GM12878 (cell line): ENCODE results near the gene OLFML2A. TPM values are rescaled to one million over a fixed set of nuclear protein-coding genes. Genes with fewer than 3 reads are reported as not detected.

Source experiments
- ATAC-seq: fragments of 200-7000 bp; cut with Tn5 transposase; 3 replicates; pipeline ENCODE4 v1.9.1; 2020; ENCODE audit warnings: mild to moderate bottlenecking, moderate library complexity
- BruUV-seq: library from RNA; stranded (reverse); fragments of 400-500 nt; replicated peaks from 2 replicates; lab custom pipeline; 2021; lab: Mats Ljungman, UMichigan
- CTCF ChIA-PET: fragments of 300-600 bp; sonication (Branson Sonifier 250); formaldehyde crosslinking; extraction: SDS; loops from one replicate; lab custom pipeline; 2021; ENCODE audit warnings: inconsistent platforms; lab: Yijun Ruan, JAX
- POLR2A ChIA-PET: fragments of 350-600 bp; formaldehyde crosslinking; extraction: SDS; loops from one replicate; lab custom pipeline; 2021; ENCODE audit warnings: inconsistent platforms; lab: Charles Lee
- RAD21 ChIA-PET: fragments of 300-600 bp; sonication (Branson Sonifier 250); formaldehyde crosslinking; loops from one replicate; lab custom pipeline; 2023; ENCODE audit warnings: antibody characterized with exemption; ENCODE audit not compliant: unreplicated experiment; lab: Charles Lee
- SMC1A ChIA-PET: fragments of 300-600 bp; sonication (Branson Sonifier 250); formaldehyde crosslinking; loops from one replicate; lab custom pipeline; 2023; ENCODE audit not compliant: unreplicated experiment, uncharacterized antibody; lab: Charles Lee
- DNase-seq: peaks from one replicate; pipeline ENCODE4 v3.0.0-alpha.2; 2011; ENCODE audit warnings: low read depth, low spot score
- FAIRE-seq: peaks from 3 replicates; lab custom pipeline; 2011; peaks lifted over from hg19 to GRCh38; lab: Jason Lieb, UNC
- H2AFZ ChIP-seq: 2 replicates; pipeline ENCODE4 v1.6.0; 2011; ENCODE audit warnings: low read depth, low read length, control low read depth; ENCODE audit not compliant: control insufficient read depth
- H3K27ac ChIP-seq: 2 replicates; pipeline ENCODE4 v1.5.1; 2011; ENCODE audit warnings: control low read depth; ENCODE audit not compliant: control insufficient read depth, insufficient read depth
- H3K27me3 ChIP-seq, 2 experiments: replicated peaks in 1 of 2; 2 replicates each; pipeline versions ENCODE4 v1.6.0 to v1.6.1; 2011; ENCODE audit warnings: low read length in 1 of 2; ENCODE audit not compliant: control insufficient read depth in 2 of 2, insufficient read depth in 2 of 2
- H3K36me3 ChIP-seq, 2 experiments: 2 replicates each; pipeline ENCODE4 v1.5.1; 2011; ENCODE audit warnings: low read length in 1 of 2; ENCODE audit not compliant: control insufficient read depth in 2 of 2, insufficient read depth in 2 of 2
- H3K4me1 ChIP-seq: 2 replicates; pipeline ENCODE4 v1.6.1; 2011; ENCODE audit warnings: mild to moderate bottlenecking, low read length, moderate library complexity, mixed read lengths; ENCODE audit not compliant: control insufficient read depth, insufficient read depth
- H3K4me2 ChIP-seq: 2 replicates; pipeline ENCODE4 v1.6.0; 2011; ENCODE audit warnings: control low read depth; ENCODE audit not compliant: control insufficient read depth, insufficient read depth
- H3K4me3 ChIP-seq: fragments of 200-600 bp; sonication (generic); 2 replicates; pipeline ENCODE4 v1.5.1; 2016
- H3K79me2 ChIP-seq: 2 replicates; pipeline ENCODE4 v1.6.0; 2011; ENCODE audit warnings: low read length; ENCODE audit not compliant: control insufficient read depth, insufficient read depth
- H3K9ac ChIP-seq: 2 replicates; pipeline ENCODE4 v1.8.0; 2011; ENCODE audit warnings: low read length, control low read depth, mixed read lengths; ENCODE audit not compliant: control insufficient read depth, insufficient read depth
- H3K9me3 ChIP-seq: replicated peaks from 3 replicates; pipeline ENCODE4 v1.5.1; 2011; ENCODE audit warnings: mild to moderate bottlenecking, low read length; ENCODE audit not compliant: control insufficient read depth, insufficient read depth
- H4K20me1 ChIP-seq: 2 replicates; pipeline ENCODE4 v1.6.0; 2011; ENCODE audit not compliant: control insufficient read depth, insufficient read depth
- ATF7 ChIP-seq: fragments of 450-650 bp; IDR thresholded peaks from 2 replicates; pipeline ENCODE4 v1.6.1; 2016; ENCODE audit warnings: low read depth, mild to moderate bottlenecking
- BACH1 ChIP-seq: fragments of 450-650 bp; IDR thresholded peaks from 2 replicates; pipeline ENCODE4 v1.6.1; 2017; ENCODE audit warnings: mild to moderate bottlenecking, borderline replicate concordance
- CHD4 ChIP-seq: fragments of 200-600 bp; sonication (generic); IDR thresholded peaks from 2 replicates; pipeline ENCODE4 v1.6.1; 2016; ENCODE audit warnings: mild to moderate bottlenecking
- HDAC6 ChIP-seq: fragments of 200-600 bp; sonication (generic); IDR thresholded peaks from one replicate; pipeline ENCODE4 v1.8.0; 2017; ENCODE audit warnings: antibody characterized with exemption; ENCODE audit not compliant: unreplicated experiment
- KAT2A ChIP-seq: conservative IDR thresholded peaks from 2 replicates; pipeline ENCODE4 v1.6.1; 2011; ENCODE audit warnings: low read depth, low read length; ENCODE audit not compliant: control insufficient read depth
- LARP7 ChIP-seq: fragments of 450-650 bp; IDR thresholded peaks from 2 replicates; pipeline ENCODE4 v1.6.1; 2017; ENCODE audit warnings: mild to moderate bottlenecking
- NFYB ChIP-seq: IDR thresholded peaks from 2 replicates; pipeline ENCODE4 v1.6.1; 2011; ENCODE audit warnings: low read depth, mild to moderate bottlenecking, low read length, improper control_type of control experiment, moderate library complexity; ENCODE audit not compliant: insufficient read depth
- NRF1 ChIP-seq: conservative IDR thresholded peaks from 2 replicates; pipeline ENCODE4 v1.6.1; 2011; ENCODE audit warnings: mild to moderate bottlenecking, low read depth, low read length, improper control_type of control experiment
- RUNX3 ChIP-seq: IDR thresholded peaks from 2 replicates; pipeline ENCODE4 v1.6.1; 2012; ENCODE audit warnings: low read length, inconsistent platforms
- SMARCA5 ChIP-seq: fragments of 450-650 bp; IDR thresholded peaks from 2 replicates; pipeline ENCODE4 v1.6.1; 2017; ENCODE audit warnings: mild to moderate bottlenecking
- SRF ChIP-seq, 2 experiments: IDR thresholded peaks; 2 replicates each; pipeline ENCODE4 v1.6.1; 2011; ENCODE audit warnings: low read depth in 2 of 2, low read length in 2 of 2, mild to moderate bottlenecking in 1 of 2, moderate library complexity in 1 of 2
- TCF12 ChIP-seq: IDR thresholded peaks from 2 replicates; pipeline ENCODE4 v1.6.1; 2011; ENCODE audit warnings: low read depth, mild to moderate bottlenecking, low read length
- ZNF274 ChIP-seq: IDR thresholded peaks from one replicate; pipeline ENCODE4 v1.8.0; 2011; ENCODE audit not compliant: insufficient read length, insufficient read depth
- WGBS: methylation state at CpG from one replicate; pipeline ENCODE4 v1.1.6; 2016; ENCODE audit warnings: low lambda C conversion rate; ENCODE audit not compliant: insufficient replicate concordance, insufficient coverage; ENCODE audit errors: missing lambda C conversion rate; 5-methylcytosine and 5-hydroxymethylcytosine counted together
- in situ Hi-C: fragments of 300-500 bp; cut with MboI; formaldehyde crosslinking; loops from 9 replicates; pipeline ENCODE4 v1.14.3; 2018; ENCODE audit warnings: mixed read lengths
- intact Hi-C: fragments of 100-400 bp; cut with micrococcal nuclease; formaldehyde crosslinking; loops from one replicate; pipeline ENCODE4 v1.14.2; 2022; ENCODE audit not compliant: unreplicated experiment
- polyA plus RNA-seq, 11 experiments: library from polyadenylated mRNA; depleted of rRNA in 4 of 11; unstranded in 6 of 11; stranded (reverse) in 5 of 11; fragments of >200 nt; fragmentation: Nextera tagmentation in 4 of 11; fragmentation: Illumina TruSeq in 1 of 11; extraction: Ambion mirVana in 4 of 11; extraction: Trizol in 1 of 11; gene quantifications; 1 replicate in 1 of 11; 2 replicates in 10 of 11; pipeline versions ENCODE4 v1.2.1 to v1.2.3, GENCODE V29; 2011 to 2016; ENCODE audit warnings: inconsistent platforms in 2 of 11, missing spikeins in 2 of 11, low read depth in 1 of 11
- total RNA-seq, 4 experiments: library from RNA; depleted of rRNA in 3 of 4; stranded (reverse); fragments of >200 nt in 3 of 4; fragmentation: Illumina TruSeq in 1 of 4; extraction: Trizol in 1 of 4; gene quantifications; 2 replicates each; pipeline versions ENCODE4 v1.2.1 to v1.2.3, GENCODE V29; 2013 to 2021
- TF ChIP-seq, protein P1 (sequence below): fragments of 450-650 bp; formaldehyde crosslinking; IDR thresholded peaks from 2 replicates; pipeline ENCODE4 v1.4.0; 2022; ENCODE audit warnings: mild to moderate bottlenecking, moderate library complexity
- TF ChIP-seq, protein P2 (sequence below): IDR thresholded peaks from 2 replicates; pipeline ENCODE4 v1.6.1; 2012; ENCODE audit warnings: low read depth, low read length, improper control_type of control experiment

OLFML2A gene
- total and polyA plus RNA-seq, 10 of the 15 experiments (the other 5 are each of a cell fraction or from before 2014, with no cell fraction given): 0.02 to 0.13 (median 0.10) TPM; not detected in 4

DNA sequence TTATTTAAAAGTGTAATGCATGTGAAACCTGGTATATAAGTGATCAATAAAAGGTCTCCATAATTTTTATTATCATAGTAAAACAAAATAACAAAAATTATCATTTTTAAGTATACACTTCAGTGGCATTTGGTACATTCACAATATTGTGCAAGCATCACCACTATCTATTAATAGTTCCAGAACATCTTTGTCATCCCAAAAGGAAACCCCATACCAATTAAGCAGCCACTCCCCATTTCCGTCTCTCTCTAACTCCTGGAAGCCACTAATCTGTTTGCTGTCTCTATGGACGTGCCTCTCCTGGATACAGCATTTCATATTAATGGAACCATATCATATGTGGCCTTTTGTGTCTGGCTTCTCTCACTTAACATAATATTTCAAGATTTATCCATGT lies 7.6 kb downstream of the OLFML2A start:
- Histone ChIP-seq H3K4me1 (no peaks in the 10 kb centered on the region), H3K27ac (no peak overlapping the region), H3K4me3 (no peak overlapping the region), H3K4me2 (no peak overlapping the region), H2AFZ (no peak overlapping the region), H3K9ac (no peak overlapping the region), H3K9me3 (no peaks in the 10 kb centered on the region), H3K79me2 (no peaks in the 10 kb centered on the region), H4K20me1 (no peaks in the 10 kb centered on the region), H3K27me3 (no peaks in the 10 kb centered on the region), H3K36me3 (no peaks in the 10 kb centered on the region)
- FAIRE-seq: no peak
- ChIA-PET SMC1A (no interaction called here), POLR2A (interaction anchor here (0.7 kb wide), 1 partner anchor 50 kb away, joined by 3 read pairs; no protein-coding TSS in a partner anchor), CTCF (no interaction called here), RAD21 (no interaction called here)
- BruUV-seq: no TSS peak
- no peak for TF ChIP-seq NRF1
- TF ChIP-seq LARP7: no peak
- TF ChIP-seq SRF (IDR thresholded peaks at IDR 0.05; ENCODE audit: low read depth in 2 of 2, low read length in 2 of 2): no peak
- no peak for TF ChIP-seq RUNX3
- no peak for DNase-seq
- intact Hi-C loops: no loop called here
- 65% methylated on average over 2 of the region's 2 CpGs for WGBS
- in situ Hi-C loops: no loop called here
- no peak for ATAC-seq

DNA sequence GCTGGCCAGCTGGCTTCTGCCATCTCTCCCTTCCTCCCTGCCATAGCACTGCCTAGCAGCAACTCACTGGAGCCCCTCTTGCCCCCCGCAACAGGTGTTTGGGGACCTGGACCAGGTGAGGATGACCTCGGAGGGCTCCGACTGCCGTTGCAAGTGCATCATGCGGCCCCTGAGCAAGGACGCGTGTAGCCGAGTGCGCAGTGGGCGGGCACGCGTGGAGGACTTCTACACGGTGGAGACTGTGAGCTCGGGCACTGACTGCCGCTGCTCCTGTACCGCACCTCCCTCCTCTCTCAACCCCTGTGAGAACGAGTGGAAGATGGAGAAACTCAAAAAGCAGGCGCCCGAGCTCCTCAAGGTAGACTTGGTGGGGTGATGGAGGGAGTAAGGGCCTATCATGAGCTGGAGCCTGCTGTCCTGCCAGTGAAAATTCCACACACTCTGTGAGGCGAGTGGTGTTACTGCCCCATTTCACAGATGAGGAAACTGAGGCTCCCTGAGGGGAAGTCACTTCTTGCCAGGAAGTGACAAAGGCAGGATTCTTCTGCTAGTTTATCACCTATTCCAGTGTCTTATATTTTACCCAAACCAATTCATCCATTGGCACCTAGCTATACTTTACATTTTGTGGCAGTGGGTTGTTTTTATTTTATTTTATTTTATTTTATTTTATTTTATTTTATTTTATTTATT lies 10.1 kb downstream of the OLFML2A start:
- H3K4me1 ChIP-seq: no peaks in the 10 kb centered on the region
- no peaks in the 10 kb centered on the region for H3K9me3 ChIP-seq
- H3K27ac ChIP-seq: no peak overlapping the region
- ChIA-PET RAD21 (no interaction called here), CTCF (interaction anchor here (1.0 kb wide), 1 partner anchor 10 kb away, joined by 4 read pairs; the partner anchor contains the start of gene OLFML2A), SMC1A (interaction anchor here (1.2 kb wide), 1 partner anchor 399 kb away, joined by 3 read pairs; no protein-coding TSS in a partner anchor), POLR2A (no interaction called here)
- DNase-seq (no peak), FAIRE-seq (no peak), ATAC-seq (no peak)
- no peak overlapping the region for H3K9ac ChIP-seq
- H3K36me3 ChIP-seq: no peaks in the 10 kb centered on the region
- WGBS: 83% methylated on average over 19 of the region's 20 CpGs
- H3K4me3 ChIP-seq: no peak overlapping the region
- H3K27me3 ChIP-seq: no peaks in the 10 kb centered on the region; a peak in 1 of 4 replicates
- H2AFZ ChIP-seq: no peak overlapping the region
- TF ChIP-seq ATF7 (no peak), TCF12 (no peak), NFYB (no peak), HDAC6 (no peak), BACH1 (no peak), ZNF274 (no peak), SMARCA5 (no peak), KAT2A (no peak), CHD4 (no peak)
- TF ChIP-seq, protein P1, sequence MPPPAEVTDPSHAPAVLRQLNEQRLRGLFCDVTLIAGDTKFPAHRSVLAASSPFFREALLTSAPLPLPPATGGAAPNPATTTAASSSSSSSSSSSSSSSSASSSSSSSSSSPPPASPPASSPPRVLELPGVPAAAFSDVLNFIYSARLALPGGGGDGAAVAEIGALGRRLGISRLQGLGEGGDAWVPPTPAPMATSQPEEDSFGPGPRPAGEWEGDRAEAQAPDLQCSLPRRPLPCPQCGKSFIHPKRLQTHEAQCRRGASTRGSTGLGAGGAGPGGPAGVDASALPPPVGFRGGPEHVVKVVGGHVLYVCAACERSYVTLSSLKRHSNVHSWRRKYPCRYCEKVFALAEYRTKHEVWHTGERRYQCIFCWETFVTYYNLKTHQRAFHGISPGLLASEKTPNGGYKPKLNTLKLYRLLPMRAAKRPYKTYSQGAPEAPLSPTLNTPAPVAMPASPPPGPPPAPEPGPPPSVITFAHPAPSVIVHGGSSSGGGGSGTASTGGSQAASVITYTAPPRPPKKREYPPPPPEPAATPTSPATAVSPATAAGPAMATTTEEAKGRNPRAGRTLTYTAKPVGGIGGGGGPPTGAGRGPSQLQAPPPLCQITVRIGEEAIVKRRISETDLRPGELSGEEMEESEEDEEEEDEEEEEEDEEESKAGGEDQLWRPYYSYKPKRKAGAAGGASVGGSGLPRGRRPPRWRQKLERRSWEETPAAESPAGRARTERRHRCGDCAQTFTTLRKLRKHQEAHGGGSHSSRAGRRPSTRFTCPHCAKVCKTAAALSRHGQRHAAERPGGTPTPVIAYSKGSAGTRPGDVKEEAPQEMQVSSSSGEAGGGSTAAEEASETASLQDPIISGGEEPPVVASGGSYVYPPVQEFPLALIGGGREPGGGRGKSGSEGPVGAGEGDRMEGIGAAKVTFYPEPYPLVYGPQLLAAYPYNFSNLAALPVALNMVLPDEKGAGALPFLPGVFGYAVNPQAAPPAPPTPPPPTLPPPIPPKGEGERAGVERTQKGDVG (CRISPR knock-in tag): no peak
- TF ChIP-seq, protein P2, sequence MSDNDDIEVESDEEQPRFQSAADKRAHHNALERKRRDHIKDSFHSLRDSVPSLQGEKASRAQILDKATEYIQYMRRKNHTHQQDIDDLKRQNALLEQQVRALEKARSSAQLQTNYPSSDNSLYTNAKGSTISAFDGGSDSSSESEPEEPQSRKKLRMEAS: no peak
- no peaks in the 10 kb centered on the region for H4K20me1 ChIP-seq
- no peaks in the 10 kb centered on the region for H3K79me2 ChIP-seq
- BruUV-seq: no TSS peak
- H3K4me2 ChIP-seq: no peak overlapping the region
- intact Hi-C loops (no loop called here), in situ Hi-C loops (no loop called here)
